GDM1 (cell line): ENCODE data around the gene ABHD4.
"Not testable (repeated sequence)": the region's sequence is repeated elsewhere in the genome, so short reads cannot be mapped to it uniquely, and the experiment has no call there.

ENCODE experiments used
- DNase-seq: peaks from one replicate; lab custom pipeline; 2025; lab: John Stamatoyannopoulos, UW

Gene ABHD4, protein sequence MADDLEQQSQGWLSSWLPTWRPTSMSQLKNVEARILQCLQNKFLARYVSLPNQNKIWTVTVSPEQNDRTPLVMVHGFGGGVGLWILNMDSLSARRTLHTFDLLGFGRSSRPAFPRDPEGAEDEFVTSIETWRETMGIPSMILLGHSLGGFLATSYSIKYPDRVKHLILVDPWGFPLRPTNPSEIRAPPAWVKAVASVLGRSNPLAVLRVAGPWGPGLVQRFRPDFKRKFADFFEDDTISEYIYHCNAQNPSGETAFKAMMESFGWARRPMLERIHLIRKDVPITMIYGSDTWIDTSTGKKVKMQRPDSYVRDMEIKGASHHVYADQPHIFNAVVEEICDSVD

DNA sequence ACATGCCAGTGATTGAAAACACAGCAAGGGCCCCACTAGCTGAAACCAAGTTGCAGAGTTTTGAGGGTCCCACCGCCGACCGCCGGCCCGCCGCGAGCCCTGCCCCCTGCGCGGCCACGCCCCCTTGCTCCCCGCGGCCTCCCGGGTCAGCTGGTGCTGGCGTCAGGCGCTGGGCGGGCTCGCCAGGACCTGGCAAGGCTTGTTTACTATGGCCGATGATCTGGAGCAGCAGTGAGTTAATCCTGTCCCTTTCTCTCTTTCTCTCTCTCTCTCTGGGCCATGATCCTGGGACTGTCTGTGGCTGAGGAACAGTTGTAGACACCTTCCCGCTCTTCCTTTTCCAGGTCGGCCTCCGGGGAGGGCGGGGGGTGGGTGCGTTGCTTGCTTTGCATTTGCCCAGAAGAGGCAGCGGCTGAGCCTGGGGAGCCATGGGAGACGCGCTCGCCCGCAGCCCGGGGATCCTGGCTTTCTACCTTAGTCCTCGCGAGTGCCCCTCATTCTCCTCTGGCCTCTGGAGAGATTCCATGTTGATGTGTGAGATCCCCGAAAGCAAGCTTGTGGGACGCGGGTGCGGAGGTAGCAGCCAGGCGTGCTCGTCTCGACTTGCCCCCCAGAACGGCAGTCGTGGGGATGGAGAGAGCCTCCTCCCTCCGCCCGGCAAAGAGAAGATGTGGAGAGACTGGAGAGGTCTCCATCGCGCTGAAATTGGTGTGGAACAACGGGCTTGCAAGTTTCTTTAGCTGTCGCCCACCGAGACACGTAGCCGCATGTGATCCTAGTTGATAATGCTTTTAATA lies at the start of gene ABHD4:
Gene ABHD4 (plus strand): TSS at position 202 of the 797 bp plus-strand sequence. CDS start 7 bp downstream, at position 209.
- peak; percentile 45 for DNase-seq

DNA sequence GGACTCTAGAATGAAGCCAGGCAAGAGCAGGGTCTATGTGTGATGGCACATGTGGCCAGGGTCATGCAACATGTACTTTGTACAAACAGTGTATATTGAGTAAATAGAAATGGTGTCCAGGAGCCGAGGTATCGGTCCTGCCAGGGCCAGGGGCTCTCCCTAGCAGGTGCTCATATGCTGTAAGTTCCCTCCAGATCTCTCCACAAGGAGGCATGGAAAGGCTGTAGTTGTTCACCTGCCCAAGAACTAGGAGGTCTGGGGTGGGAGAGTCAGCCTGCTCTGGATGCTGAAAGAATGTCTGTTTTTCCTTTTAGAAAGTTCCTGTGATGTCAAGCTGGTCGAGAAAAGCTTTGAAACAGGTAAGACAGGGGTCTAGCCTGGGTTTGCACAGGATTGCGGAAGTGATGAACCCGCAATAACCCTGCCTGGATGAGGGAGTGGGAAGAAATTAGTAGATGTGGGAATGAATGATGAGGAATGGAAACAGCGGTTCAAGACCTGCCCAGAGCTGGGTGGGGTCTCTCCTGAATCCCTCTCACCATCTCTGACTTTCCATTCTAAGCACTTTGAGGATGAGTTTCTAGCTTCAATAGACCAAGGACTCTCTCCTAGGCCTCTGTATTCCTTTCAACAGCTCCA lies 48.7 kb upstream of the ABHD4 start:
- no peak for DNase-seq

DNA sequence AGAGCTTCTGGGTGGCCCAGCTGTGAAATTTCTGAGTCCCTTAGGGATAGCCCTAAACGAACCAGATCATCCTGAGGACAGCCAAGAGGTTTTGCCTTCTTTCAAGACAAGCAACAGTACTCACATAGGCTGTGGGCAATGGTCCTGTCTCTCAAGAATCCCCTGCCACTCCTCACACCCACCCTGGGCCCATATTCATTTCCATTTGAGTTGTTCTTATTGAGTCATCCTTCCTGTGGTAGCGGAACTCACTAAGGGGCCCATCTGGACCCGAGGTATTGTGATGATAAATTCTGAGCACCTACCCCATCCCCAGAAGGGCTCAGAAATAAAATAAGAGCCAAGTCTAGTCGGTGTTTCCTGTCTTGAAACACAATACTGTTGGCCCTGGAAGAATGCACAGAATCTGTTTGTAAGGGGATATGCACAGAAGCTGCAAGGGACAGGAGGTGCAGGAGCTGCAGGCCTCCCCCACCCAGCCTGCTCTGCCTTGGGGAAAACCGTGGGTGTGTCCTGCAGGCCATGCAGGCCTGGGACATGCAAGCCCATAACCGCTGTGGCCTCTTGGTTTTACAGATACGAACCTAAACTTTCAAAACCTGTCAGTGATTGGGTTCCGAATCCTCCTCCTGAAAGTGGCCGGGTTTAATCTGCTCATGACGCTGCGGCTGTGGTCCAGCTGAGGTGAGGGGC lies 48.0 kb upstream of the ABHD4 start:
- no peak for DNase-seq

DNA sequence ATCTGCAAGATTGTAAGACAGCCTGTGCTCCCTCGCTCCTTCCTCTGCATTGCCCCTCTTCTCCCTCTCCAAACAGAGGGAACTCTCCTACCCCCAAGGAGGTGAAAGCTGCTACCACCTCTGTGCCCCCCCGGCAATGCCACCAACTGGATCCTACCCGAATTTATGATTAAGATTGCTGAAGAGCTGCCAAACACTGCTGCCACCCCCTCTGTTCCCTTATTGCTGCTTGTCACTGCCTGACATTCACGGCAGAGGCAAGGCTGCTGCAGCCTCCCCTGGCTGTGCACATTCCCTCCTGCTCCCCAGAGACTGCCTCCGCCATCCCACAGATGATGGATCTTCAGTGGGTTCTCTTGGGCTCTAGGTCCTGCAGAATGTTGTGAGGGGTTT lies 46.5 kb upstream of the ABHD4 start:
- no peak for DNase-seq

DNA sequence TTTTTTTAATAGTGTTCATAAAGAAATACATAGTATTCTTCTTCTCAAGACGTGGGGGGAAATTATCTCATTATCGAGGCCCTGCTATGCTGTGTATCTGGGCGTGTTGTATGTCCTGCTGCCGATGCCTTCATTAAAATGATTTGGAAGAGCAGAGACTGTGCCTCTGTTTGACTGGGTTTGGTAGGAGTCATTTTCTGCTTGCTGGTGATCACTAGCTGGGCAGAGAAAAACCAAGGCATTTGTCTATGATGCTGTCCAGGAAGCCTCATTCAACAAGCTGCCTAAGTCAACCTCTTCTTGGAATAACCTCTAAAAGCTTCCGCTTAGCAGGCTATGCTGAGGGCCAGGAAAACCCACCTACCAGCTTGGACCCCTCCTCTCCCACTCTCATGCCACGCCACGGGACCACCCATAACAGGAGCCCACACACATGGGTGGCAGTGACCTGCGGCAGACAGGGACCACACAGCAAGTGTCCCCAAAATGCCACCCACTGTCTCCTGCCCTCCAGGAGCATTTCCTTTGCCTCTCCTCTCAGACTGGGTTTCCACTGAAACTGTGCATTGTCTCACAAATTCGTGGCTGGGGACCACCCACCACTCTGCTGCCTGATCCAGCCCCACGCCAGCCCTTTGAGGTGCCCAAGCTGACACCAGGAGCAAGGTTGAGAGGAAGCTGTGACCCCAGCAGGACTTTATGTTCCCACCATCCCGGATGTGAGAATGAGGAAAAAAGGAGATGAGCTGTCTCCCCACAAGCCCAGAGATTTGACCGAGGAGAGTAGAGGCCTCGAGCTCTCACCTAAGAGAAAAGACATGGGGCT lies 45.9 kb upstream of the ABHD4 start:
- DNase-seq: no peak

DNA sequence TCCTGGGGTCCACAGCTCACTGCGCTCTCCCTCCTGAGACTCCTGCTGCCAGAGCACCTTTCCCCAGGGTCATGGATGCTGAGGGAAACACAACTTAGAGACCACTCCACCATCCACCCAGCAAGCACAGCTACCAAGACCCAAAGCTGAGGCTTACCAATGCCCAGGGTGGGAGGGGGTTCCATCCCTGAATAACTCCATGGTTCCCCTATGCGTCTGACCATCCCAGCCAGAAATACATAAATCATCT lies 45.3 kb upstream of the ABHD4 start:
- no peak for DNase-seq

DNA sequence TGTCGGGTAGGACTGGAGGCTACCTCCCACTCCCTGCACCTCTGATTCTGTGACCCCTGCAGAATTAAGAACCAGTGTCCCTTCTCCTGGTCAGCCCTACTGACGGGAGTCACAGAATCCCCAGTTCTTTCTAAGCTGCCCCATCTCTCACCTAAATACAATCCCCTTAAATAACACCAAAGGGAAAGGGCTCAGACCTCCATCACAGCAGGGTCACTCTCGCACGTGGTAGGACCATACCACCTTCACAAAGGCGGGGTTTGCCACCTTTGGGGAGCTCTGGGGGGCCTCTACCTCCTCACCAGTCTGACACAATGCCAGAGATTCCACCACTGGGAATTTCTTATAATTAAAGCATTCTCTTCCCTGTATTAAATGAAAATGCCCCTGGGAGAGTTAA lies 44.7 kb upstream of the ABHD4 start:
- DNase-seq: no peak

DNA sequence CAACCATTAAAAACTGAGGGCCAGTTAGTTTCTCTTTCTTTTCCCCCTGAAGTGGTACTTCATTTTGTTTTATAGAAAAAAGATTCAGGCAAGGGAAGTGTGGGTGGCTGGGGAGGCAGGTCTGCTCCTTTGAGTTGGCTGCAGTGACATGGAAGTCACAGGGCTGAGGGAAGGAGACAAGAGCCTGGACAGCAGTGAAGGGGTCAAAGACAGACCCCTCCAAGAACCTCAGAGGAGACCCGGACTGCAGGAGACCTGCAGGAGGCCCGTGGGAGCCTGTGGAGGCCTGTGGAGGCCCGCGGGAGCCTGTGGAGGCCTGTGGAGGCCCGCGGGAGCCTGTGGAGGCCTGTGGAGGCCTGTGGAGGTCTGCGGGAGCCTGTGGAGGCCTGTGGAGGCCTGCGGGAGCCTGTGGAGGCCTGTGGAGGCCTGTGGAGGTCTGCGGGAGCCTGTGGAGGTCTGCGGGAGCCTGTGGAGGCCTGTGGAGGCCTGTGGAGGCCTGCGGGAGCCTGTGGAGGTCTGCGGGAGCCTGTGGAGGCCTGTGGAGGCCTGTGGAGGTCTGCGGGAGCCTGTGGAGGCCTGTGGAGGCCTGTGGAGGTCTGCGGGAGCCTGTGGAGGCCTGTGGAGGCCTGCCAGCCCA lies 44.1 kb upstream of the ABHD4 start:
- DNase-seq: not testable (repeated sequence)

DNA sequence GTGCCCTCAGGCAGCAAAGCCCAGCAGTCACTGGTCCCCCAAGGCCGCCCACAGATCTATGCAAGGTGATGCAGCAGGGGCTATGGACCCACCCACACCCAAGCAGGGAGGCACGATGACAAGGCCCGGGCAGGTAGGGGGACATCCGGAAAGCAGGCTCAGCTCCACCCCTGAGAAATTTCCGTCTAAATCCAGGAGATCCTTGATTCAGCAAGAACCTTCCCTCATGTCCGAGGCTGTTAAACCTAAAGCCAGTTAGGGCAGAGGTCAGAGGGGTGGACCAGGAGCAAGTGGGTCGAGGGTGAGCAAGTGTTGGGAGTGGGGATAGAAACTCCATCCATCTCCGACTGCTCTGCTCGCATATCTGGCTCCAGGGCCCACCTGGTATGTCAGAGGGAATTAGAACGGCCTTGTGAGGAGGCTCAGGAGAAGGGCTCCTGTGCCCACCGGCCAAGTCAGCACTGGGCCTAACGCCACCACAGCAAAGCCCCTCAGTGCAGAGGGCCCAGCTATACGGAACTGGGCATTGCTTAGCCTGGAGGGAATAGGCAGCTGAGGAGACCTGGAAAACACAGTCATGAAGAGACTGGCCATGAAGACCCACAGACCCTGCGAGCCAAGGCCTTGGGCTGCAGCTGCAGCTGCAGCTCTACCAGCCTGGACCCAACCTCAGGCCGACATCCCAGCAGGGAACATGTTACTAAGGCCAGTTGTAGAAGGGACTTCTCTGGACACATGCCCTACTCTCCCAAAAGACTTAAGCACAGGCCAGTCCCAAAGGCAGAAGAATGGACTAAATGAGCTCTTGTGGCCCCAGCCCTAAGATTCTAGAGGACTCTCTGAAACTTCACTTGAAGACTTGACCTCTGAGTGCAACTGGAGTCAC lies 43.4 kb upstream of the ABHD4 start:
- DNase-seq: no peak

DNA sequence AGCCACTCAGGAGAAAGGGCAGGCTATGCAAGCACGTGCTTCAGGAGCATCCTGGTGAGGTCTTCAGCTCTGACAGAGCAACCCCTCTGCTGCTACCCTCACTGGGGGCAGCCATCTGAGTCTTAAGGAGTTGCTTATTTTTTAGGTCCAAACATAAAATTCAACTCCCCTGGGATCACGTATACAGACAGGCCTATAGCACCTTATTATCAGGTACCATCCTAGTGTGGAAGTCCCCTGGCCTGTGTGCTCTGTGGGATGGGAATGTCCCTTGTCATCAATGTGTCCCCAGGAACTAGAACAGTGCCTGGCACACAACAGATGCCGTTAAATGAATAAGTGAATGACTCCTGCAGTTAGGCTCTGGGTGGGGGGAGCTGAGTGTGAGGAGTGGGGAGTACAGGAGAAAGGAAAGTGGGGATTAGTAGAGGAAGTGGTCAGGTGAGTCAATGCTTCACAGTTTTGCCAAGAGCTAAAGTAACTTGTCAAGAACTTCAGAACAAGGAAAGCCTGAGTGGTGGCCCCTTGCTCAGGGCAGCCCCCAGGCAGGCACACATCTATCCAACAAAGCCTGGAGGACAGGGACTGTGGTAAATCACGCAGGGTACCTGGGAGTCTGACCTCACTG lies 42.6 kb upstream of the ABHD4 start:
- no peak for DNase-seq

DNA sequence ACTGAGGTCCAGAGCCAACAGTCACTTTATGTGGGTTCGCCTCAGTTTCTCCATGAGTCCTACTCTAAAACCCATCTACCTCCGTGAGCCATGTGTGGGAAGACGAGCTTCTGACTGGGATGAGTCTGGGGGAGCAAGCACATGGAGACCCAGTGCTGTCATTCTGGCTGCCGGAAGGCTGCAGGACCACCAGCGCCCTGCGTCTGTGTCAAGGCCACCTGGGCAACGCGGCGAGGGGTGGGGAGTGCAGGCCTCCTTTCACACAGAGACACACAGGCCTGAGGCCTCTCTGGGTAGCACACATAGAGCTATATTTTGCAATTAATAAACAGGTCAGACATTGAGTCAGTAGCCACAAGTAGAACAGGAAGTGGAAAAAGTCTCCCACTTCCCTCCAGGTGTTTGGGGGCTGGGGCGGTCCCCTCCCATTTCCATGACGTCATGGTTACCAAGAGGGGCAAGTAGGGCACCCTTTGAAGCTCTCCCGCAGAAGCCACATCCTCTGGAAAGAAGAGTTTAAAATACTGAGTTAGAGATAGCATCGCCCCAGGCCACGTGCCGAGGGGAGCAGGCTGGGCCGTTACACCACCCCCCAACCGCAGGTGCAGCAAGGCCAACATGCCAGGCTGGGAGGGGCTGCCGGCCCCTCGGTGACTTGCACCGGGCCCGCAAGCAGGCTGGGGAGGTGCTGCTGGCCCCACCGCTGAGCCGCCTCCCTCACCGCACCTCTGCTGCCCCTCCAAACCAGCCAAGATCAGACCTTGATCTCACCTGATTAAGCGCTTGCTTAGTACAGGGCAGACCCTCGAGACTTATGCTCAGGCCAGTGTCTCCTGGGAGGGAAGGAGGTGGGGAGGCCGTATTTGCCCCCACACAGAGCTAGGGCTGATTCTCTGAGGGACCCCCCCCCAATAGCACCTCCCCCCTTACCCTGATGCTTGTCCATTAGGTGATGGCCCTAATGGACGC lies 41.8 kb upstream of the ABHD4 start:
- peak; percentile 93 for DNase-seq

DNA sequence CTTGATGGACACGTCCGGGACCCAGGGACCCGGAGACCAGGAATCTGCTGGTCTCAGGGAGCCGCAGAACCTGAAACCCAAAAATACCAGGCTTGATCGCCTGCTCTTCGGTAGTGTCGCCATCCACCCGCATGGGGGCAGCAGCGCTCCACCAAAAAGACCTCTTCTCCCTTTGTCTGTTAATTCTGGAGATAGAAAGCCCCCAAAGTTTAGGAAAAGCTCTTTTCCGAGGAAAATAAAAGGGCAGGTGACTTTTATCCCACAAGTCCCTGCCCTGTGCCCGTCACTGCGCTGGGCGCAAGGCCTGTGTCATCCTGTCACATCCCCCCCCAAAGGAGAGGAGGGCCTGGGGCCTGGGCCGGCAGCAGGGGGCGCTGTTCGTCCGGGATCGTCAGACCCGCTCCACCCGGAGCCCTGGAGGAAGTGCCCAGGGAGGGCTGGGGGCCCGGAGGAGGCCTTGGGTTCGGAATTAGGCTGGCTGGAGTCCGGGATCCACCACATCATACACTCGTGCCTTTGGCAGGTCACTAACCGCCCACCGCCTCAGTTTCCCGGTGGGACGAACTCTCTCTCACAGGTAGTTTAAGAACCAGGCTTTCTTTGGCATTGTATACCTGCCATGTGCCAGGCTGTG lies 41.0 kb upstream of the ABHD4 start:
- DNase-seq: peak; percentile 63

DNA sequence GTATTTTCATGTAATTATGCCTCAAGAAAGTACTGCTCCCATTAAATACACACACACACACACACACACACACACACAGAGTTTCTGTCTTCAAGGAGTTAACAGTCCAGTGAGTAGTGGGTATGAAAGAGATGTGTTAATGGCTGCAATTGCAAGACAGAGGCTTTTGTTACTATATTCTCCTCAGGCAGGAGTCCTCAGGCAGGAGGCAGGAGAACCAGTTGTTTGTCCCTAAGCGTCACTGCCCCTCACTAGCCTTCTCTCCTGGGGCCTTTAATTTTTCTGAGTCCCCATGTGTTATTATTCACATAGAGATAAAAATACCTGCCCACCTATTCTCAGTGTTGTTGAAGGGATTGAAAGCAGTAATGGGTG lies 40.3 kb upstream of the ABHD4 start:
- no peak for DNase-seq

DNA sequence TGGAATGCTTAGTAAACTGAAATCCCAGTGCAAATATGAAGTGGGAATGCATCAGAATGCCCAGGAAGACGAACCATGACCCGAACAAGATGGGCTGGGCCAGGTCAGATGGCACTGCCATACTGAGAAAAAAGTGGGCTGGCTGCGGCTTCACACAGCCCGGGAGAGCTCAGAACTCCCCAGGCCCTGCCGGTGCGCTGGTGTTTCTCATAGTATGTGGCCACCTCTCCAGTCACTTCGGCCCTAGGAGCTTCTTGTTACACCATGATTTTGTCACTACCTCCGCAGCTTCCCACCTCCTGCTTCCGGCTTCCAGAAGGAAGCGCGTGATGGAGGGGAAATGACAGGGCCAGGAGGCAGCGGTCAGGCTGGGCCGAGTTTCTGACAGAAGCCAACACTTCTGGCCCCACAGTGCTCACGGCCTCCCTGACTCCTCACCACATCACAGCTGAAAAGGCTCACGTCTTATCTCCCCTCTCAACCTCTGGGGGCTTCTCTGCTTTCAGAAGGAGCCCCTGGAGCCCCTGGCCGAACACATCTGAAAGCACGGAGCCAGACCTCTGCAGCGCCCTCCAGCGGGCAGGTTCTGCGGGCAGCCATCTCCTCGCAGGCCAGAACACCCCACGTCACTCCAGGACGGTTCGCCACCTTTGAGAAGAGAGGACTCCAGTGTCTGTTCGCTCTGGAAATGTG lies 39.7 kb upstream of the ABHD4 start:
- no peak for DNase-seq

DNA sequence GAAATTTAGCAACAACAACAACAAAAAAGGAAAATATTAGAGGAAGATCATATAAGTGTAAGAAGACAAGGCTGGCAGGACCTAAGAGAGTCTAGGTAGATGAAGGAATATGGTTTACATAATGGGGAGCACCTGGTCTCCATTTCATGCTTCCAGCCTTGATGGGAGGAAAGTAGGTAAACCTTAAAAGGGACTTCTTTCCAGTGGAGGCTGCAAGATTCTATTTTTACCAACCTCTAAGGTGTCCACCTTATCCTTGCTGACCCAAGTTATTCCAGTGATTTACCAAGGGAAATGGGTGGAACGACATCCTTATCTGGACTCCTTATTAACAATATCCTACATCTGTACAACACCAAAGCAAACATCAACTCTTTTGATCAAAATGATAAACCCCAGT lies 39.1 kb upstream of the ABHD4 start:
- DNase-seq: no peak

DNA sequence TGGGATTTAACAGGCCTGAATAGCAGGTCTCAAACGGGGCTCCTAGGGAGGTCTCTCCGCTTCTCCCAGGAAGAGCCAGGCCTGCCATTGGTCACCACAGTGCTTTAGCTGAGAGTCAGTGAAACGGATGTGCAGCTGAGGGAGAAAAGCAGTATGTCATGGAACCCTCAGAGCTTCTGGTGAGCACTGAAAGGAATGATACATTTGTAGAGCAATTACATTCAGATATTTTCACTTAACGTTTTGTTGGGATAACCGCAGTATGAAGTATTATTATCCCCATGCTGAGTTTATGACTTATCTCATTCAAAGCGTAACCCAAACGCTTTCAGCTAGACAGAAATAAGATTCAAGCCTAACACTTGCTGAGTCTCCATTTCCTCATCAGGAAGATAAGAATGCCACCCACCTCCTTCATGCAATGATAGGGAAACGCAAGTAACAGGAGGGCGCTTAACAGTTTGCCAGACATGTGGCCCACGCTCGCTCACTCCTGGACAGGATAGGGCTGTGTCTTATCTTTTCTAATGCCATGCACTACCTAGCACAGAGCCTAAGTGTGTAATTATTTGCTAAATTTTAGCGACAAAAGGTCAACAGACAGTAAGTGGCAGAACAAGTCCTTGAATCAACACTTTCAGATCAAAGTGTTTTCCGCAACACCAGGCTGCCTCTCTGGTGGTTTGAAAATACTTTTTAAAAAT lies 37.3 kb upstream of the ABHD4 start:
- peak; percentile 10 for DNase-seq

DNA sequence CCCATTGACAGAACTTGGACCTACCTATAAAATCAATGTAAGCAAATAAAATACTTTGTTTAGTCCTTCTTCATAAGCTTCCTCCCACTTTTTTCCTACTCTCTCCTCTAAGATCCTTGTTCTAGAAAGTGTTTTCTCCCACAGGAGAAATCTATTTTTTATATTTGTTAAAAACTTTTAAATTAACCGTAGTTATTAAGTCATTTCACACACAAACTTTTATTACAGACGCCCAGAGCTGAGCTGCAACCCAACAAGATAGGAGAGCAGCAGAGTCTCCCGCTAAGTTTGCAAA lies 36.8 kb upstream of the ABHD4 start:
- no peak for DNase-seq
